T-cell (primary cell): ENCODE measurements around the gene STX18. TPM values are rescaled to one million over a fixed set of nuclear protein-coding genes. Genes with fewer than 3 reads are reported as not detected.
"Not testable (repeated sequence)": the region's sequence is repeated elsewhere in the genome, so short reads cannot be mapped to it uniquely, and the experiment has no call there.

ENCODE experiments used
- ATAC-seq, 4 experiments: fragments of 200-7000 bp in 3 of 4; fragments of 150-1000 bp in 1 of 4; cut with Tn5 transposase; replicated peaks in 1 of 4; 1 replicate in 3 of 4; 2 replicates in 1 of 4; pipeline ENCODE4 v1.10.0; 2021; ENCODE audit warnings: moderate library complexity in 3 of 4, mild to moderate bottlenecking in 2 of 4, moderate number of reproducible peaks in 1 of 4
- CTCF ChIA-PET, 2 donors: fragments of 300-600 bp; sonication (Branson Sonifier 250); formaldehyde crosslinking; loops; one replicate each; lab custom pipeline; 2022; ENCODE audit warnings: antibody characterized with exemption in 2 of 2; lab: Charles Lee
- POLR2A ChIA-PET, 2 donors: fragments of 300-600 bp; sonication (Branson Sonifier 250); formaldehyde crosslinking; loops; one replicate each; lab custom pipeline; 2022; ENCODE audit warnings: antibody characterized with exemption in 2 of 2; lab: Charles Lee
- DNase-seq, 35 experiments: peaks; one replicate each; pipeline versions ENCODE4 v3.0.0 to v3.0.0-alpha.2; 2013 to 2023
- H3K27ac ChIP-seq: one replicate; pipeline ENCODE4 v1.5.1; 2013; ENCODE audit warnings: low read length
- H3K27me3 ChIP-seq, 2 experiments: replicated peaks in 1 of 2; 1 replicate in 1 of 2; 2 replicates in 1 of 2; pipeline versions ENCODE4 v1.6.1 to v1.7.0; 2013; ENCODE audit warnings: low read length in 1 of 2, mixed read lengths in 1 of 2; ENCODE audit not compliant: control insufficient read depth in 2 of 2, insufficient read depth in 2 of 2; ENCODE audit errors: extremely low read depth in 1 of 2
- H3K36me3 ChIP-seq, 2 donors: 1 replicate in 1 of 2; 2 replicates in 1 of 2; pipeline versions ENCODE4 v1.6.1 to v1.7.0; 2013; ENCODE audit warnings: low read length in 1 of 2; ENCODE audit not compliant: control insufficient read depth in 2 of 2, insufficient read depth in 1 of 2; ENCODE audit errors: extremely low read depth in 1 of 2
- H3K4me1 ChIP-seq, 2 experiments: 1 replicate in 1 of 2; 2 replicates in 1 of 2; pipeline versions ENCODE4 v1.6.1 to v1.7.0; 2013; ENCODE audit warnings: low read length in 2 of 2, mixed read lengths in 1 of 2; ENCODE audit not compliant: insufficient read depth in 2 of 2, control insufficient read depth in 1 of 2; ENCODE audit errors: extremely low read depth in 1 of 2
- H3K4me3 ChIP-seq, 2 donors: 1 replicate in 1 of 2; 2 replicates in 1 of 2; pipeline versions ENCODE4 v1.5.1 to v1.7.0; 2013; ENCODE audit warnings: mild to moderate bottlenecking in 2 of 2, low read length in 1 of 2, moderate library complexity in 1 of 2; ENCODE audit not compliant: control insufficient read depth in 1 of 2; ENCODE audit errors: extremely low read depth in 1 of 2
- H3K9me3 ChIP-seq: 2 replicates; pipeline ENCODE4 v1.7.0; 2013
- H3K27ac Mint-ChIP-seq, 2 donors: one replicate each; pipeline ENCODE4 v1.8.0; 2020 to 2021; ENCODE audit warnings: mild to moderate bottlenecking in 2 of 2, mixed read lengths in 2 of 2
- H3K27me3 Mint-ChIP-seq, 2 donors: one replicate each; pipeline ENCODE4 v1.8.0; 2021 to 2022; ENCODE audit warnings: mixed read lengths in 2 of 2
- H3K36me3 Mint-ChIP-seq: one replicate; pipeline ENCODE4 v1.8.0; 2021; ENCODE audit warnings: mixed read lengths
- H3K4me1 Mint-ChIP-seq, 3 donors: one replicate each; pipeline ENCODE4 v1.8.0; 2020 to 2022; ENCODE audit warnings: mixed read lengths in 3 of 3, mild to moderate bottlenecking in 1 of 3
- H3K4me3 Mint-ChIP-seq, 3 donors: one replicate each; pipeline ENCODE4 v1.8.0; 2020 to 2022; ENCODE audit warnings: mild to moderate bottlenecking in 3 of 3, mixed read lengths in 3 of 3, moderate library complexity in 3 of 3
- H3K9me3 Mint-ChIP-seq, 3 donors: one replicate each; pipeline ENCODE4 v1.8.0; 2020 to 2022; ENCODE audit warnings: mixed read lengths in 3 of 3
- WGBS: methylation state at CpG from one replicate; pipeline ENCODE4 v1.1.5; 2013; ENCODE audit warnings: missing lambda C conversion rate; ENCODE audit not compliant: insufficient coverage; 5-methylcytosine and 5-hydroxymethylcytosine counted together
- total RNA-seq, 35 experiments: library from RNA in 6 of 35; stranded (reverse) in 6 of 35; fragments of 120-200 nt in 1 of 35; gene quantifications; one replicate each; pipeline versions ENCODE4 v1.2.1 to v1.2.4 and lab custom pipeline; 2013 to 2026

STX18 gene
- total RNA-seq, 5 donors from 2014 or later (not counting 1 experiment from before 2014, with no cell fraction given), result 19.7 to 24.2 (median 22.3) TPM

DNA sequence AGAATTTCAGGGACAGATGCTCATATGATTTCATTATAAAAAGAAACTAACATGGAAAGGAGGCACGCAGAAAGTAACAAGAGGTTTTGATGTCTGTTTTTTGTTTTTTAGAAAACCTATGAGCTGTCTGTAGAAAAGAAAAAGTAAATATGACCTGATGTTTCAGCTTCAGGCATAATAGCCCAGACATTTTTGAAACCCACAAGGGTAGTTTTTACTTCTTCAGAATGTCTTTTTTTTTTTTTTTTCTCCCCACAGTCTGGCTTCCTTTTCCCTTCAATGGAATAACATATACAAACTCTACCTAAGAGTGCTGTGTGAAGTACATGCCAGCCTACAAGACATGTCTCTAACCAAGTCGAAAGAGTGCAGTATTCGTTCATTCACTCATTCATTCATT, 18.3 kb upstream of the STX18 start:
- Histone ChIP-seq H3K9me3 (no peaks in the 10 kb centered on the region), H3K27ac (no peak overlapping the region), H3K4me3 (no peak overlapping the region), H3K4me1 (no peaks in the 10 kb centered on the region), H3K27me3 (no peaks in the 10 kb centered on the region), H3K36me3 (no peaks in the 10 kb centered on the region)
- Mint-ChIP-seq H3K27ac (no peak overlapping the region), H3K4me1 (no peaks in the 10 kb centered on the region), H3K36me3 (peaks cover 47% of the 10 kb centered on the region), H3K4me3 (no peak overlapping the region), H3K27me3 (no peaks in the 10 kb centered on the region), H3K9me3 (no peaks in the 10 kb centered on the region)
- CTCF ChIA-PET, result interaction anchor here in 1 of 2 donors (0.6 kb wide), 1 partner anchor 61 kb away, joined by 4 read pairs; no protein-coding TSS in a partner anchor
- no peak for DNase-seq
- ATAC-seq, result no peak
- POLR2A ChIA-PET, result no interaction called here
- 80% methylated on average over 1 of the region's 3 CpGs for WGBS

DNA sequence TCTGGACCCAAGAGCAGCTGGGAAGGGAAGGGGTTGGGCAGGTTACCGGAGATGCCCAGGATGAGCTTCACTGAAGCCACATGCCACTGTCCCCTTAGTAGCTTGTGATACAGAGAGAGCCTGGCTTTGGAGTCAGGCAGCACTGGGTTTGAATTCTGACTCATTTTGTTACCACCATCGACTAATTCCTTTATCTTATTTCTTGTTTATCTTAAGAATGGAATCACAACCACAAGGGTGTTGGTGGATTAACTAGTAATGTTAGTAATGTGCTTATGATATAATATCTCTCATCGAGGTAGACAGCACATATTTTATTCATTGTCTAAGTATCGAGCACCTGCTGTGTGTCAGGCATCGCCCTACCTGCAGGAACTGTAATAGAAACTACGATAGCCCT, 17.7 kb upstream of the STX18 start:
- ChIA-PET CTCF (interaction anchor here in 1 of 2 donors (0.6 kb wide), 1 partner anchor 61 kb away, joined by 4 read pairs; no protein-coding TSS in a partner anchor), POLR2A (no interaction called here)
- Histone ChIP-seq H3K36me3 (no peaks in the 10 kb centered on the region), H3K4me3 (no peak overlapping the region), H3K27ac (no peak overlapping the region), H3K4me1 (no peaks in the 10 kb centered on the region), H3K9me3 (no peaks in the 10 kb centered on the region), H3K27me3 (no peaks in the 10 kb centered on the region)
- Mint-ChIP-seq H3K36me3 (peaks cover 46% of the 10 kb centered on the region), H3K9me3 (no peaks in the 10 kb centered on the region), H3K27me3 (no peaks in the 10 kb centered on the region), H3K4me1 (no peaks in the 10 kb centered on the region), H3K27ac (no peak overlapping the region), H3K4me3 (no peak overlapping the region)
- DNase-seq (no peak), ATAC-seq (no peak)
- no CpG with 5 or more reads among the region's 6 CpGs for WGBS

DNA sequence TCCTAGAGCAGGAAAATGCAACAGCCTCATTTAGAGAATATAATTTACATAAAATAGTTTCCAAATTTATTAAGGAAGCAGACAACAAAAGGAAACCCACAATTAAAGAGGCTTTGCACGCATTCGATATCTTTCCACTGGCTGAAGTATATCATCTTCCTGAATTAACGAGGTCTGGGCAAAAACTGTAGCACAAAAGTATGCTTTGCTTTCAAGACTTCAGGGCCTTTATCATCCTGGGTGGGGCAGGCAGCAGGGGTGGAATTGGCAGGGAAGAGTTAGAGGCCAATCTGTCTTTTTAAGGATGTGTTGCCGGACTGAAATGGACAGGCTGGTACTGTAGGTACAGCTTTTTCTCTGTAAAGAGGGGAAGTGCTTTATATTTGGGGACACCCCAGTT, 17.0 kb upstream of the STX18 start:
- Histone ChIP-seq H3K27ac (no peak overlapping the region), H3K27me3 (no peaks in the 10 kb centered on the region), H3K4me1 (no peaks in the 10 kb centered on the region), H3K4me3 (no peak overlapping the region), H3K36me3 (no peaks in the 10 kb centered on the region), H3K9me3 (no peaks in the 10 kb centered on the region)
- Mint-ChIP-seq H3K27me3 (no peaks in the 10 kb centered on the region), H3K27ac (no peak overlapping the region), H3K36me3 (peaks cover 44% of the 10 kb centered on the region), H3K9me3 (no peaks in the 10 kb centered on the region), H3K4me1 (no peaks in the 10 kb centered on the region), H3K4me3 (no peak overlapping the region)
- 67% methylated on average over 3 of the region's 4 CpGs for WGBS
- ATAC-seq (no peak), DNase-seq (no peak)
- ChIA-PET POLR2A (no interaction called here), CTCF (no interaction called here)

DNA sequence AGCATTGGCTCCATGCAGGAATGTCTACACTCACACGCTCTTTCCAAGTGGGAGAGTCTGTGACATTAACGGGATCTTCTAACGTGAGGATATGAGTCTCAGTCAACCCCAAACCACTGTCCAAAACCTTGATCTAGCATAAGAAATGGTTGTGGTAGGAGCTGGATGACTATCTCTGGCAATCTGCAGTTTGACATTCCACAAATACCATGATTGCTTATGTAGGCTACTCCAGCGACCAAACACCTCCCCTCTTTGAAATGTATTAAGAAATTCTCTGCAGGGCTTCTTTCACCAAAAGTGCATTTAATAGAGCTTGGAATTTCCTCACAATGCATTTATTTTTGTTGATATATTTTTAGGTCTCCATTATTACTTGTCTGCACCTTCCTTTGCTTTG, 14.1 kb upstream of the STX18 start:
- Mint-ChIP-seq H3K27me3 (no peaks in the 10 kb centered on the region), H3K36me3 (peaks cover 56% of the 10 kb centered on the region), H3K4me3 (no peak overlapping the region), H3K4me1 (no peaks in the 10 kb centered on the region), H3K27ac (no peak overlapping the region), H3K9me3 (no peaks in the 10 kb centered on the region)
- Histone ChIP-seq H3K4me3 (no peak overlapping the region), H3K9me3 (no peaks in the 10 kb centered on the region), H3K27me3 (no peaks in the 10 kb centered on the region), H3K4me1 (no peaks in the 10 kb centered on the region), H3K36me3 (peaks cover 0 to 2% of the 10 kb centered on the region in 2 donors), H3K27ac (no peak overlapping the region)
- no CpG with 5 or more reads among the region's 4 CpGs for WGBS
- CTCF ChIA-PET, result no interaction called here
- POLR2A ChIA-PET, result no interaction called here
- ATAC-seq (no peak), DNase-seq (no peak)

DNA sequence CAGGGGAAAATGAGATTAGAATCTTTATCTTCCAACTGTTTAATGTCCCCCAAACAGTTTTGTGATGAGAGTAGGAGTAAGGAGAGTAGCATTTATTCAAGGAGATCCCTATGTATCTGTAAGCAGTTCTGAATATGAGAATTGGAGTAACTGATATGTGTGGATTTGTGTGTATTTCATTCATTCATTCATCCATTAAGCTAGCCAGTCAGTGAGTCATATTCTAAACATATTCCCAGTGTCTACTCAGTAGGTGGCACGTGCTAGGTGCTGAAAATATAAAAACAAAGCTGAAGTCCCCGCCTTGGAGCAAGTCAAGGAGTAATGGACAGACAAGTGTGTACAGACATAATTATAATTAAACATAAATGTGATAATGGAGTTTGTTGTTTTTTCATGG, 12.4 kb upstream of the STX18 start:
- no peak overlapping the region for H3K27ac ChIP-seq
- Mint-ChIP-seq H3K36me3 (peaks cover 67% of the 10 kb centered on the region), H3K27ac (no peak overlapping the region), H3K4me3 (no peak overlapping the region), H3K27me3 (no peaks in the 10 kb centered on the region), H3K4me1 (no peaks in the 10 kb centered on the region), H3K9me3 (peaks cover 0 to 6% (median 2%) of the 10 kb centered on the region in 3 donors)
- ChIA-PET POLR2A (no interaction called here), CTCF (no interaction called here)
- peaks cover 7 to 8% of the 10 kb centered on the region in 2 donors for H3K36me3 ChIP-seq
- H3K4me1 ChIP-seq, result no peaks in the 10 kb centered on the region
- H3K9me3 ChIP-seq, result no peaks in the 10 kb centered on the region
- DNase-seq, result no peak
- no CpG with 5 or more reads among the region's 2 CpGs for WGBS
- H3K4me3 ChIP-seq, result no peak overlapping the region
- no peak for ATAC-seq
- no peaks in the 10 kb centered on the region for H3K27me3 ChIP-seq

DNA sequence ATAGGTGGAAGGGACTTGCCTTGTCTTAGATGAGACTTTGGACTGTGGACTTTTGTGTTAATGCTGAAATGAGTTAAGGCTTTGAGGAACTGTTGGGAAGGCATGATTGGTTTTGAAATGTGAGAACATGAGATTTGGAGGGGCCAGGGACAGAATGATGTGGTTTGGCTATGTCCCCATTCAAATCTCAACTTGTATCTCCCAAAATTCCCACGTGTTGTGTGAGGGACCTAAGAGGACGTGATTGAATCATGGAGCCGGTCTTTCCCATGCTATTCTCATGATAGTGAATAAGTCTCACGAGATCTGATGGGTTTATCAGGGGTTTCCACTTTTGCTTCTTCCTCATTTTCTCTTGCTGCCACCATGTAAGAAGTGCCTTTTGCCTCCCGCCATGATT, 10.2 kb upstream of the STX18 start:
- POLR2A ChIA-PET, H3K4me1 Mint-ChIP-seq, DNase-seq, H3K27ac ChIP-seq, H3K9me3 Mint-ChIP-seq, H3K4me3 Mint-ChIP-seq, H3K27me3 ChIP-seq, H3K9me3 ChIP-seq, ATAC-seq, H3K27me3 Mint-ChIP-seq, H3K27ac Mint-ChIP-seq, H3K4me3 ChIP-seq, H3K4me1 ChIP-seq: not testable (repeated sequence)
- H3K36me3 ChIP-seq, result peaks cover 7 to 11% of the 10 kb centered on the region in 2 donors
- H3K36me3 Mint-ChIP-seq, result peaks cover 82% of the 10 kb centered on the region
- WGBS, result no CpG with 5 or more reads among the region's 5 CpGs
- CTCF ChIA-PET, result interaction anchor here in 1 of 2 donors (0.6 kb wide), 1 partner anchor 13 kb away, joined by 3 read pairs; no protein-coding TSS in a partner anchor

GRCh38 chr4:4550161-4550560, 8.3 kb upstream of the STX18 start:
- H3K4me3 ChIP-seq, ATAC-seq, DNase-seq, H3K4me3 Mint-ChIP-seq, POLR2A ChIA-PET, H3K27ac ChIP-seq, H3K27me3 ChIP-seq, H3K27ac Mint-ChIP-seq, CTCF ChIA-PET, H3K9me3 Mint-ChIP-seq, H3K9me3 ChIP-seq, H3K4me1 ChIP-seq, H3K27me3 Mint-ChIP-seq, H3K4me1 Mint-ChIP-seq: not testable (repeated sequence)
- peaks cover 7 to 11% of the 10 kb centered on the region in 2 donors for H3K36me3 ChIP-seq
- no CpG with 5 or more reads among the region's 4 CpGs for WGBS
- peaks cover 79% of the 10 kb centered on the region for H3K36me3 Mint-ChIP-seq
